GM18517 (cell line): ENCODE results near the gene ARHGAP8.

Source experiments
- ATAC-seq: cut with Tn5 transposase; IDR thresholded peaks from one replicate; pipeline ENCODE4 v1.9.1; 2021; ENCODE audit warnings: mild to moderate bottlenecking, moderate library complexity; ENCODE audit not compliant: unreplicated experiment

Gene ARHGAP8

GRCh38 chr22:44724859-44725258, 27.5 kb upstream of the ARHGAP8 start:
- no peak for ATAC-seq

- no peak for ATAC-seq
Measured at GRCh38 chr22:44726439-44726838, 25.9 kb upstream of the ARHGAP8 start.

GRCh38 chr22:44727148-44727547, 25.2 kb upstream of the ARHGAP8 start:
- ATAC-seq, result no peak

- no peak for ATAC-seq
Measured at GRCh38 chr22:44727709-44728108, 24.7 kb upstream of the ARHGAP8 start.

- ATAC-seq, result no peak
Measured at GRCh38 chr22:44728761-44729324, 23.5 kb upstream of the ARHGAP8 start.

- no peak for ATAC-seq
Measured at GRCh38 chr22:44729391-44730021, 22.9 kb upstream of the ARHGAP8 start.

GRCh38 chr22:44730022-44730393, 22.4 kb upstream of the ARHGAP8 start:
- no peak for ATAC-seq

- no peak for ATAC-seq
Measured at GRCh38 chr22:44730490-44731356, 21.7 kb upstream of the ARHGAP8 start.

- no peak for ATAC-seq
Measured at GRCh38 chr22:44731357-44731970, 20.9 kb upstream of the ARHGAP8 start.

- no peak for ATAC-seq
Measured at GRCh38 chr22:44732017-44732561, 20.3 kb upstream of the ARHGAP8 start.

- no peak for ATAC-seq
Measured at GRCh38 chr22:44732661-44733060, 19.7 kb upstream of the ARHGAP8 start.

- no peak for ATAC-seq
Measured at GRCh38 chr22:44733426-44734106, 18.8 kb upstream of the ARHGAP8 start.

GRCh38 chr22:44734278-44734677, 18.1 kb upstream of the ARHGAP8 start:
- no peak for ATAC-seq

- ATAC-seq, result no peak
Measured at GRCh38 chr22:44734801-44735517, 17.4 kb upstream of the ARHGAP8 start.

GRCh38 chr22:44735518-44736428, 16.6 kb upstream of the ARHGAP8 start:
- no peak for ATAC-seq

GRCh38 chr22:44736581-44737405, 15.6 kb upstream of the ARHGAP8 start:
- no peak for ATAC-seq

- no peak for ATAC-seq
Measured at GRCh38 chr22:44737406-44738346, 14.7 kb upstream of the ARHGAP8 start.
